GM21381 (cell line): ENCODE data around the gene ERCC8.
A peak's percentile ranks its signal among the peaks of the same experiment; 100 is the strongest.

Experiments used
- ATAC-seq: cut with Tn5 transposase; IDR thresholded peaks from one replicate; pipeline ENCODE4 v1.9.1; 2021; ENCODE audit warnings: mild to moderate bottlenecking, moderate library complexity; ENCODE audit not compliant: unreplicated experiment

ERCC8 gene

DNA sequence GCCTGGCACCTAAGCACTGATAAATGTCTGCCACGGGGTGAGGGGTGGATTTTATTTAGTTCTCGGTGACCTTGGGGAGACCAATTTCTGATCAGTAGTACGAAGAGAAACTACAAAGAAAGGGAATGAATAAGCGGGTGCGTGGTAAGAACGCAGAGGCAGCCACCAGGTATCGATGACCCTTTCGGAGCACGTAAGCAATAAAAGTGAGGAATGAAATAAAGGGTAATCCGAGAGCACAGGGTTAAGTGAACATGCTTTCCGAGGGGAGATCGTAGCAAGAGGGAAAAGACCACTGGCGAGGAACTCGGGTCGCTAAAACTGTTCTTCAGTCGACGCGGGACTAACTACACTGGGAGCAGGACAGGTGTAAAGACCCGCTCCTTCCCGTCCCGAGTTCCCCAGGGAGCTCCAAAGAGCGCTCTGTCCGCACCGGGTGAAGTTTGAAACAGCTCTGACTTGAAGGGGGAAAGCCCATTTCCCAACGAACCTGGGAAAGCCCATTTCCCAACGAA lies 101.9 kb downstream of the ERCC8 start:
- no peak for ATAC-seq

- no peak for ATAC-seq
These were observed 103.5 kb downstream of the ERCC8 start for GRCh38 chr5:60841361-60841760.

DNA sequence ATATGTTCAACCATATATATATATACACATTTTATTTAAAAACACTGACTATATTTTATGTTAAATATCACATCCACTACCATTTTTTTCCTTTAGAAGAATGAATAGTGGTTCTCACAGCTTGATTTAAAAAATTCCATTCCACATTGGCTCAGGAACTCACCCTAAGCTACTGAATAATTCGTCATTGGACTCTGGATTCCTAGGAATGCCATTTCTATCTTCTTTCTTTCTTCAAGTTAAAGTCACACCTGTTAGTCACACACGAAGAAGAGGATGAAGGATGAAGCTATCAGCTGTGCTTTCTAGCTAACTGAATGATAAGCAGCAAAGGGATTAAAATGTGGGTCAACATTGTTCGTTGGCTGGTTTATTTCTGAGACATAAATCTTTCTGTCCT lies 108.7 kb downstream of the ERCC8 start:
- no peak for ATAC-seq

GRCh38 chr5:60835554-60835953 lies 109.3 kb downstream of the ERCC8 start:
- ATAC-seq, result no peak

GRCh38 chr5:60833520-60833919 lies 111.3 kb downstream of the ERCC8 start:
- no peak for ATAC-seq

GRCh38 chr5:60830581-60831127 lies 114.2 kb downstream of the ERCC8 start:
- no peak for ATAC-seq

DNA sequence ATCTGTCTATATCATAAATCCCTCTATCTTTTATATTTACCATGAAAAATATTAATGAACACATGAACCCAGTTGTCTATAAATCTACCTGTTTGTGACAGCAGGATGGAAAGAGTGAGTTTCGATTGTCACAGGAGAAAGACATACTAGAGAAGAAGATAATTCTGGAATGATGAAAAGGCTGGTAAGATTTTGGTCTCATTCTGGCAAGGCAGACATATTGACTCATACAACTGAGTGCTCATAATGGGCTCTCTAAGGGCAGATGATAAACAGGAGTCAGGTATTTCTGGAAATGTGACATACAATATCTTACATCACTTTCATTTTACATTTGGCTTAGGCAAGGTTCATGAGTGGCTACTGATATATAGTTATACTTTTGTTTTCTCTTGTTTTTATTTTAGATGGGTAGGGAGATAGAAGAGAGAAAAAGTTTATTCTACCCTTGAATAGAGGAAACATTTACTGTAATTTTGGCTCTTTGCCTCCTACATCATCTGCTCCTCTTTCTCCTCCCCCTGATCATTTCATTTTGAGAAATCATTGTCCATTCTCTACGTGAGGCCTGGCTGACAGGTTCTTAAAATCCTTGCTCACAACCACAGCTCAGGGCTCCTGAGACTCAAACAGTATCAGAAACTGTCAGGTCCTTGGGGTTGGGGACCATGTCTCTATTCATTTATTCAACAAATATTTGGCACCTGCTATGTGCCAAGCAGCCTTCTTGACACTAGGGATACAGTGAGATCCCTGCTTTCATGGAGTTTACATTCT lies 115.2 kb downstream of the ERCC8 start:
- ATAC-seq, result no peak

- ATAC-seq, result no peak
These were observed 117.7 kb downstream of the ERCC8 start for GRCh38 chr5:60827201-60827600.

GRCh38 chr5:60826653-60827052 lies 118.2 kb downstream of the ERCC8 start:
- peak; percentile 65 for ATAC-seq
